Astrocyte (in vitro differentiated cells and primary cell): ENCODE data around the gene SIPA1. TPM values are rescaled to one million over a fixed set of nuclear protein-coding genes. Genes with fewer than 3 reads are reported as not detected.
A peak's percentile ranks its signal among the peaks of the same experiment; 100 is the strongest.

Source experiments
- DNase-seq: peaks from one replicate; pipeline ENCODE4 v3.0.0-alpha.2; 2010; ENCODE audit warnings: low read depth
- FAIRE-seq: peaks from 2 replicates; lab custom pipeline; 2011; peaks lifted over from hg19 to GRCh38; lab: Jason Lieb, UNC
- H2AFZ ChIP-seq: 2 replicates; pipeline ENCODE4 v1.6.0; 2012; ENCODE audit warnings: low read depth, low read length, inconsistent platforms
- H3K27ac ChIP-seq: 2 replicates; pipeline ENCODE4 v1.5.1; 2011; ENCODE audit warnings: low read depth, low read length, inconsistent platforms
- H3K27me3 ChIP-seq: 2 replicates; pipeline ENCODE4 v1.6.0; 2011; ENCODE audit warnings: low read length, inconsistent platforms; ENCODE audit not compliant: insufficient read depth
- H3K36me3 ChIP-seq: 2 replicates; pipeline ENCODE4 v1.5.1; 2011; ENCODE audit warnings: low read length, inconsistent platforms; ENCODE audit not compliant: insufficient read depth
- H3K4me1 ChIP-seq: 2 replicates; pipeline ENCODE4 v1.5.1; 2011; ENCODE audit warnings: low read length, inconsistent platforms; ENCODE audit not compliant: insufficient read depth
- H3K4me2 ChIP-seq: 2 replicates; pipeline ENCODE4 v1.6.0; 2012; ENCODE audit warnings: low read length, inconsistent platforms
- H3K4me3 ChIP-seq: 2 replicates; pipeline ENCODE4 v1.5.1; 2011; ENCODE audit warnings: low read depth, mild to moderate bottlenecking, low read length, inconsistent platforms; ENCODE audit not compliant: insufficient read depth
- H3K79me2 ChIP-seq: 2 replicates; pipeline ENCODE4 v1.6.0; 2012; ENCODE audit warnings: mild to moderate bottlenecking, low read length, inconsistent platforms; ENCODE audit not compliant: insufficient read depth
- H3K9ac ChIP-seq: 2 replicates; pipeline ENCODE4 v1.6.0; 2012; ENCODE audit warnings: mild to moderate bottlenecking, low read length, inconsistent platforms
- H3K9me3 ChIP-seq: 2 replicates; pipeline ENCODE4 v1.5.1; 2012; ENCODE audit warnings: low read depth, mild to moderate bottlenecking, low read length, inconsistent platforms; ENCODE audit not compliant: insufficient read depth
- H4K20me1 ChIP-seq: 2 replicates; pipeline ENCODE4 v1.6.0; 2012; ENCODE audit warnings: low read length, inconsistent platforms; ENCODE audit not compliant: insufficient read depth
- H3K27ac Mint-ChIP-seq: one replicate; pipeline ENCODE4 v1.8.0; 2021; ENCODE audit warnings: mild to moderate bottlenecking, mixed read lengths; ENCODE audit not compliant: unreplicated experiment
- H3K27me3 Mint-ChIP-seq: one replicate; pipeline ENCODE4 v1.8.0; 2021; ENCODE audit warnings: low read depth, mixed read lengths; ENCODE audit not compliant: unreplicated experiment
- H3K36me3 Mint-ChIP-seq: one replicate; pipeline ENCODE4 v1.8.0; 2021; ENCODE audit warnings: low read depth, mixed read lengths; ENCODE audit not compliant: unreplicated experiment
- H3K4me1 Mint-ChIP-seq: one replicate; pipeline ENCODE4 v1.8.0; 2021; ENCODE audit warnings: low read depth, mixed read lengths; ENCODE audit not compliant: unreplicated experiment
- H3K4me3 Mint-ChIP-seq: one replicate; pipeline ENCODE4 v1.8.0; 2021; ENCODE audit warnings: mild to moderate bottlenecking, moderate library complexity, mixed read lengths; ENCODE audit not compliant: unreplicated experiment
- H3K9me3 Mint-ChIP-seq: one replicate; pipeline ENCODE4 v1.8.0; 2021; ENCODE audit warnings: mild to moderate bottlenecking, mixed read lengths; ENCODE audit not compliant: unreplicated experiment
- EZH2 ChIP-seq: IDR thresholded peaks from 2 replicates; pipeline ENCODE4 v1.6.1; 2012; ENCODE audit warnings: mild to moderate bottlenecking, low read length, inconsistent platforms; ENCODE audit not compliant: insufficient read depth
- total RNA-seq: library from RNA; stranded (reverse); gene quantifications from 2 replicates; pipeline ENCODE4 v1.2.1, GENCODE V29; 2021
- TF ChIP-seq, protein P1 (sequence below): IDR thresholded peaks from 2 replicates; pipeline ENCODE4 v1.5.1; 2011; ENCODE audit warnings: low read depth, mild to moderate bottlenecking, inconsistent platforms, low read length, moderate library complexity; ENCODE audit not compliant: insufficient read depth

SIPA1 gene
- total RNA-seq, 1 donor from 2014 or later = 26.7 TPM

DNA sequence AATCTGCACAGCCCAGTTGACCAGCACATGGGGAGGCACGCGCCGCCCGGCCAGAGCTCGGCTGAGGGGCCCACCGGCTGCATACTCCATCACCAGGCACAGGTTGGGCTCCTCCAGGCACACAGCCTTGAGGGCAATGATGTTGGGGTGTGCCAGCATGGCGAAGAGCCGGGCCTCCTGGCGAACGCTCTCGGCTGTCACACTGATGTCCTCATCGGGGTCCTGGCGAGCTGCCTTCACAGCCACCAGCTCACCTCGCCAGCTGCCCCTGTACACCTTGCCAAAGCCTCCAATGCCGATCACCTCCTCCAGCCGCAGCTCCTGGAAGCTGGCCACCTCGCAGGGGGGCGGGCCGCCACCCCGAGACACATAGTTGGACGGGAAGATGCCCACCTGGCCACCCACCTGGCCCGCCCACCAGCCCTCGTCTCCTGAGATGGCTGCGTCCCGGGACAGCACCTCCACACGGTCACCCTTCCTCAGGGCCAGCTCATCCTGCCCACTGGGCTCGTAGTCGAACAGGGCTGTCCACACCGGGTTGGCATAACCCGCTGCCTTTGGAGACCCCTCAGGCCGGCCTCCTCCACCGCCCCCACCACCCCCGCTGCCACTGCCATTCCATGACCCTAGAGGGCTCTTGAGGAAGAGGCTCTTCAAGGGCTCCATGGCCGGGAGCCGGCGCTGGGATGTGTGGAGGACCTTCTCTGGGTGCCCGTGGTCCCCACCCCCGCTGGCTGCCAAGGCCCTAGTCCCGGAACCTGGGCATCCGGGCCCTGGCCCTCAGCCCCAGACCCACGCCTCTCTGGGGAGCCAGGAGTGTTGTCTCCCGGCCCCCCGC is 24.6 kb upstream of the SIPA1 start:
- Histone ChIP-seq H2AFZ (peak overlapping the region; percentile 66), H3K27ac (peak overlapping the region; percentile 79), H3K36me3 (peaks cover 6% of the 10 kb centered on the region), H3K9me3 (no peaks in the 10 kb centered on the region), H4K20me1 (peaks cover 63% of the 10 kb centered on the region), H3K4me2 (peak overlapping the region; percentile 97), H3K4me1 (peaks cover 39% of the 10 kb centered on the region), H3K27me3 (no peaks in the 10 kb centered on the region), H3K4me3 (peak overlapping the region; percentile 81), H3K9ac (peak overlapping the region; percentile 83), H3K79me2 (peaks cover 88% of the 10 kb centered on the region)
- H3K27ac Mint-ChIP-seq = peak overlapping the region; percentile 41
- FAIRE-seq (no peak), DNase-seq (no peak)
- H3K36me3 Mint-ChIP-seq = peaks cover 16% of the 10 kb centered on the region
- no peaks in the 10 kb centered on the region for H3K9me3 Mint-ChIP-seq
- peak overlapping the region; percentile 89 for H3K4me3 Mint-ChIP-seq
- H3K4me1 Mint-ChIP-seq = peaks cover 33% of the 10 kb centered on the region
- TF ChIP-seq, protein P1, sequence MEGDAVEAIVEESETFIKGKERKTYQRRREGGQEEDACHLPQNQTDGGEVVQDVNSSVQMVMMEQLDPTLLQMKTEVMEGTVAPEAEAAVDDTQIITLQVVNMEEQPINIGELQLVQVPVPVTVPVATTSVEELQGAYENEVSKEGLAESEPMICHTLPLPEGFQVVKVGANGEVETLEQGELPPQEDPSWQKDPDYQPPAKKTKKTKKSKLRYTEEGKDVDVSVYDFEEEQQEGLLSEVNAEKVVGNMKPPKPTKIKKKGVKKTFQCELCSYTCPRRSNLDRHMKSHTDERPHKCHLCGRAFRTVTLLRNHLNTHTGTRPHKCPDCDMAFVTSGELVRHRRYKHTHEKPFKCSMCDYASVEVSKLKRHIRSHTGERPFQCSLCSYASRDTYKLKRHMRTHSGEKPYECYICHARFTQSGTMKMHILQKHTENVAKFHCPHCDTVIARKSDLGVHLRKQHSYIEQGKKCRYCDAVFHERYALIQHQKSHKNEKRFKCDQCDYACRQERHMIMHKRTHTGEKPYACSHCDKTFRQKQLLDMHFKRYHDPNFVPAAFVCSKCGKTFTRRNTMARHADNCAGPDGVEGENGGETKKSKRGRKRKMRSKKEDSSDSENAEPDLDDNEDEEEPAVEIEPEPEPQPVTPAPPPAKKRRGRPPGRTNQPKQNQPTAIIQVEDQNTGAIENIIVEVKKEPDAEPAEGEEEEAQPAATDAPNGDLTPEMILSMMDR = no peak
- TF ChIP-seq EZH2 = no peak
- no peaks in the 10 kb centered on the region for H3K27me3 Mint-ChIP-seq

DNA sequence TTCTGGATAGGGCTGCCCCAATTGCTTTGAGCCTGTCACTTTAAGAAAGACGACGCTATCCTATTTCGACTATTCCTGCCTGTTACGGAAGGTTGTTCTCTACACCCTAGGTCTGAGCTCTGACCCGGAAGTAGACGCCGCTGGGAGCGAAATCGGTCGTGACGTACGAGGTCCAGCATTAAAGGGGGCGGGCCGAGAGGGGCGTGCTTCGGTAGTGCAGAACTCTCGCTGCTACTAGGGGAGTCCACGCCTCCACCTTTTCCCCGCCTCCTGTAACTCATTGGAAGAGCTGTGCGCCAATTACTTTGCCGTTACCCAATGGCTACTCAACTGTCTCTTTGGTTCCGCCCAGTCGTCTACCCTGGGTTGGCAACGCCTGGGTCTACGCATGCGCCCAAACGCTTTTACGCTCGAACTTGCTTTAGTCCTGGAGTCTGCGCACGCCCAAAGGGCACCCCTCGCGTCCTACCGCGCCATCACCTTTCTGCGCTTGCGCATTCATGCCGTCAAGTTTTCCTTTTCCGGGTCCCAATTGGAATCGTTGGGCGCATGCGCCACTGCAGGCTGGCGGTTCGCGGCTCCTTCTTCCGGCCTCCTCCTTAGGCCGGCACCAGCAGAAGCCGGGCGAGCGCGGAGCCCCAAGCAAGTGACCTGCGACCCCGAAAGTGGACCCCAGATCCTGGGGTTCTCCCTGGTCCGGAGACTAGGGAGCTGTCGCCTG is 22.5 kb upstream of the SIPA1 start, which contains the start of gene PCNX3:
PCNX3 (plus strand) TSS at position 548 of the 721 bp plus-strand sequence. CDS start 536 bp downstream, outside the sequence.
- Histone ChIP-seq H3K4me2 (peak within 1 kb of the TSS; percentile 100), H3K9ac (peak within 1 kb of the TSS; percentile 88), H3K9me3 (no peaks in the 10 kb centered on the region), H3K27me3 (no peaks in the 10 kb centered on the region), H3K4me1 (peaks cover 39% of the 10 kb centered on the region), H2AFZ (no peak within 1 kb of the TSS), H3K4me3 (peak within 1 kb of the TSS; percentile 81), H3K79me2 (peaks cover 89% of the 10 kb centered on the region), H4K20me1 (peaks cover 55% of the 10 kb centered on the region), H3K27ac (peak within 1 kb of the TSS; percentile 79), H3K36me3 (peaks cover 18% of the 10 kb centered on the region)
- peak within 1 kb of the TSS; percentile 99 for H3K4me3 Mint-ChIP-seq
- peaks cover 24% of the 10 kb centered on the region for H3K4me1 Mint-ChIP-seq
- no peaks in the 10 kb centered on the region for H3K27me3 Mint-ChIP-seq
- DNase-seq = peak; percentile 99
- peak; percentile 88 for FAIRE-seq
- TF ChIP-seq, protein P1 = no peak
- no peak for TF ChIP-seq EZH2
- H3K36me3 Mint-ChIP-seq = peaks cover 15% of the 10 kb centered on the region
- no peaks in the 10 kb centered on the region for H3K9me3 Mint-ChIP-seq
- H3K27ac Mint-ChIP-seq = peak within 1 kb of the TSS; percentile 91
